HL-60 (cell line): ENCODE results near the gene WIPF2.

Experiments
- DNase-seq, 2 experiments: peaks; one replicate each; pipeline ENCODE4 v3.0.0-alpha.2; 2010 to 2020; ENCODE audit warnings: low read depth in 1 of 2, low spot score in 1 of 2
- H3K27ac ChIP-seq: fragments of 250-450 bp; sonication (Bioruptor Pico); replicated peaks from 2 replicates; pipeline ENCODE4 v1.5.1; 2020; ENCODE audit warnings: mild to moderate bottlenecking, moderate library complexity
- H3K27me3 ChIP-seq: fragments of 250-450 bp; sonication (Bioruptor Pico); 2 replicates; pipeline ENCODE4 v1.5.1; 2021; ENCODE audit warnings: mild to moderate bottlenecking, moderate library complexity; ENCODE audit not compliant: insufficient read depth, poor library complexity, severe bottlenecking
- H3K4me3 ChIP-seq: replicated peaks from 2 replicates; pipeline ENCODE4 v1.5.1; 2011; ENCODE audit warnings: mild to moderate bottlenecking, control low read depth, low read length; ENCODE audit not compliant: insufficient read depth
- CTCF ChIP-seq: IDR thresholded peaks from one replicate; pipeline ENCODE4 v1.5.1; 2011; ENCODE audit warnings: low read length, control low read depth, inconsistent platforms; ENCODE audit not compliant: insufficient read depth
- GABPA ChIP-seq: IDR thresholded peaks from 2 replicates; pipeline ENCODE4 v1.6.1; 2012; ENCODE audit warnings: low read depth
- POLR2AphosphoS5 ChIP-seq: IDR thresholded peaks from 2 replicates; pipeline ENCODE4 v1.6.1; 2012; ENCODE audit warnings: low read depth
- REST ChIP-seq: IDR thresholded peaks from 2 replicates; pipeline ENCODE4 v1.6.1; 2012; ENCODE audit warnings: low read depth; ENCODE audit not compliant: insufficient replicate concordance
- SPI1 ChIP-seq: IDR thresholded peaks from 2 replicates; pipeline ENCODE4 v1.6.1; 2012; ENCODE audit warnings: low read depth, mild to moderate bottlenecking, borderline replicate concordance

The WIPF2 gene

GRCh38 chr17:40173091-40173777, 45.9 kb upstream of the WIPF2 start:
- no peak for DNase-seq
- H3K4me3 ChIP-seq = no peak overlapping the region
- no peak for TF ChIP-seq REST
- TF ChIP-seq POLR2AphosphoS5 = no peak
- TF ChIP-seq SPI1 = no peak
- TF ChIP-seq GABPA = no peak
- no peak for TF ChIP-seq CTCF
- no peaks in the 10 kb centered on the region for H3K27me3 ChIP-seq
- no peak overlapping the region for H3K27ac ChIP-seq

GRCh38 chr17:40173778-40174135, 45.3 kb upstream of the WIPF2 start:
- TF ChIP-seq POLR2AphosphoS5 (no peak), CTCF (no peak), REST (no peak), SPI1 (no peak), GABPA (no peak)
- H3K27ac ChIP-seq = no peak overlapping the region
- no peak for DNase-seq
- no peak overlapping the region for H3K4me3 ChIP-seq
- no peaks in the 10 kb centered on the region for H3K27me3 ChIP-seq

- DNase-seq = no peak
- TF ChIP-seq REST (no peak), CTCF (no peak), POLR2AphosphoS5 (no peak), SPI1 (no peak), GABPA (no peak)
- H3K4me3 ChIP-seq = no peak overlapping the region
- H3K27me3 ChIP-seq = no peaks in the 10 kb centered on the region
- no peak overlapping the region for H3K27ac ChIP-seq
These were observed 44.6 kb upstream of the WIPF2 start for GRCh38 chr17:40174514-40174913.
